ENCODE measurements around the gene APEX2.

DNA sequence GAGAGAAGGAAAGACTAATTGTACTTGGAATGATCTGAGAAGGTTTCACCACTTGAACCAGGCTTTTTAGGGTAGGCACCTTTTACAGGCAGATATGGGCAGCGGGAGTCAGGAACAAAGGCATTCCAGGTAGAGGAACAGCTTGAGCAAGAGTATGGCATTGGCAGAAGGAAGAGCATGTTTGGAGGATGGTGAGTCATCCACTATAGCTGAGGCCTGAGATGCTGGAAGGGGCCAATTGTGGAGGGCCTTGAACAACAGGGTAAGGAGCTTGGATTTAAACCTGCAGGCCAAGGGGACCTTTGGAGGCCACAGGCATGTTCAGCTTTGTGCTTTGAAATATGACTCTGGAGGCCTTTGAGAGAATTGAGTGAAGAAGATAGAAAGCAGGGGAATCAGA is 38.4 kb upstream of the APEX2 start:
- TF ChIP-seq, protein P1, sequence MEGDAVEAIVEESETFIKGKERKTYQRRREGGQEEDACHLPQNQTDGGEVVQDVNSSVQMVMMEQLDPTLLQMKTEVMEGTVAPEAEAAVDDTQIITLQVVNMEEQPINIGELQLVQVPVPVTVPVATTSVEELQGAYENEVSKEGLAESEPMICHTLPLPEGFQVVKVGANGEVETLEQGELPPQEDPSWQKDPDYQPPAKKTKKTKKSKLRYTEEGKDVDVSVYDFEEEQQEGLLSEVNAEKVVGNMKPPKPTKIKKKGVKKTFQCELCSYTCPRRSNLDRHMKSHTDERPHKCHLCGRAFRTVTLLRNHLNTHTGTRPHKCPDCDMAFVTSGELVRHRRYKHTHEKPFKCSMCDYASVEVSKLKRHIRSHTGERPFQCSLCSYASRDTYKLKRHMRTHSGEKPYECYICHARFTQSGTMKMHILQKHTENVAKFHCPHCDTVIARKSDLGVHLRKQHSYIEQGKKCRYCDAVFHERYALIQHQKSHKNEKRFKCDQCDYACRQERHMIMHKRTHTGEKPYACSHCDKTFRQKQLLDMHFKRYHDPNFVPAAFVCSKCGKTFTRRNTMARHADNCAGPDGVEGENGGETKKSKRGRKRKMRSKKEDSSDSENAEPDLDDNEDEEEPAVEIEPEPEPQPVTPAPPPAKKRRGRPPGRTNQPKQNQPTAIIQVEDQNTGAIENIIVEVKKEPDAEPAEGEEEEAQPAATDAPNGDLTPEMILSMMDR (IDR thresholded peaks at IDR 0.05), result no peak
- no peak for TF ChIP-seq POLR2A (IDR thresholded peaks at IDR 0.05)
